HepG2 (cell line): ENCODE data around the gene ZDBF2. TPM values are rescaled to one million over a fixed set of nuclear protein-coding genes. Genes with fewer than 3 reads are reported as not detected.
A peak's percentile ranks its signal among the peaks of the same experiment; 100 is the strongest.

Experiments used
- ARNTL ChIP-seq: sonication (generic); formaldehyde crosslinking; IDR thresholded peaks from 2 replicates; pipeline ENCODE4 v1.4.0; 2020; ENCODE audit warnings: mild to moderate bottlenecking, missing genetic modification reagents
- BATF2 ChIP-seq: sonication (generic); formaldehyde crosslinking; IDR thresholded peaks from 2 replicates; pipeline ENCODE4 v1.8.0; 2022; ENCODE audit warnings: mild to moderate bottlenecking, missing genetic modification reagents, moderate library complexity
- CHCHD3 ChIP-seq: sonication (generic); formaldehyde crosslinking; IDR thresholded peaks from 2 replicates; pipeline ENCODE4 v1.8.0; 2022; ENCODE audit warnings: mild to moderate bottlenecking, missing genetic modification reagents, moderate library complexity
- PHF21A ChIP-seq: sonication (generic); formaldehyde crosslinking; IDR thresholded peaks from 2 replicates; pipeline ENCODE4 v1.5.0; 2020; ENCODE audit warnings: mild to moderate bottlenecking, missing genetic modification reagents
- REL ChIP-seq: sonication (generic); formaldehyde crosslinking; conservative IDR thresholded peaks from 2 replicates; pipeline ENCODE4 v1.8.0; 2022; ENCODE audit warnings: mild to moderate bottlenecking, missing genetic modification reagents, moderate library complexity
- RNF219 ChIP-seq: sonication (generic); formaldehyde crosslinking; IDR thresholded peaks from 2 replicates; pipeline ENCODE4 v1.5.0; 2020; ENCODE audit warnings: mild to moderate bottlenecking, missing genetic modification reagents
- SP4 ChIP-seq: sonication (generic); formaldehyde crosslinking; IDR thresholded peaks from 2 replicates; pipeline ENCODE4 v1.8.1; 2023; ENCODE audit warnings: mild to moderate bottlenecking, missing genetic modification reagents
- TFE3 ChIP-seq: IDR thresholded peaks from 2 replicates; pipeline ENCODE4 v1.6.1; 2016
- ZBTB14 ChIP-seq: sonication (generic); formaldehyde crosslinking; IDR thresholded peaks from 2 replicates; pipeline ENCODE4 v1.4.0; 2020; ENCODE audit warnings: missing genetic modification reagents
- ZFP36L1 ChIP-seq: sonication (generic); formaldehyde crosslinking; IDR thresholded peaks from 2 replicates; pipeline ENCODE4 v1.8.0; 2022; ENCODE audit warnings: mild to moderate bottlenecking, missing genetic modification reagents, moderate library complexity
- ZFP90 ChIP-seq: sonication (generic); formaldehyde crosslinking; IDR thresholded peaks from 2 replicates; pipeline ENCODE4 v1.8.0; 2022; ENCODE audit warnings: missing genetic modification reagents, mild to moderate bottlenecking, inconsistent platforms, borderline replicate concordance
- ZNF12 ChIP-seq: sonication (generic); formaldehyde crosslinking; IDR thresholded peaks from 2 replicates; pipeline ENCODE4 v1.5.0; 2020; ENCODE audit warnings: missing genetic modification reagents
- ZNF205 ChIP-seq: IDR thresholded peaks from 2 replicates; pipeline ENCODE4 v1.6.1; 2018; ENCODE audit warnings: missing biosample characterization, missing genetic modification reagents
- ZNF597 ChIP-seq: sonication (generic); formaldehyde crosslinking; IDR thresholded peaks from 2 replicates; pipeline ENCODE4 v1.5.0; 2020; ENCODE audit warnings: missing genetic modification reagents
- ZNF678 ChIP-seq: sonication (generic); formaldehyde crosslinking; IDR thresholded peaks from 2 replicates; pipeline ENCODE4 v1.4.0; 2020; ENCODE audit warnings: mild to moderate bottlenecking, missing genetic modification reagents
- ZNF687 ChIP-seq: sonication (generic); formaldehyde crosslinking; IDR thresholded peaks from 2 replicates; pipeline ENCODE4 v1.5.1; 2020; ENCODE audit warnings: mild to moderate bottlenecking, missing genetic modification reagents, moderate library complexity
- ZNF703 ChIP-seq: sonication (generic); formaldehyde crosslinking; IDR thresholded peaks from 2 replicates; pipeline ENCODE4 v1.5.1; 2020; ENCODE audit warnings: missing genetic modification reagents, mild to moderate bottlenecking, moderate library complexity, borderline replicate concordance
- polyA plus RNA-seq, 8 experiments: library from polyadenylated mRNA; depleted of rRNA in 3 of 8; stranded (reverse) in 7 of 8; unstranded in 1 of 8; fragments of >200 nt; fragmentation: Illumina TruSeq in 4 of 8; extraction: Trizol in 4 of 8; gene quantifications; 2 replicates each; pipeline versions ENCODE4 v1.2.1 to v1.2.3, GENCODE V29; 2011 to 2016; ENCODE audit warnings: low read depth in 4 of 8, missing spikeins in 1 of 8, mixed read lengths in 1 of 8; ENCODE audit not compliant: insufficient read depth in 1 of 8
- total RNA-seq, 5 experiments: library from RNA; depleted of rRNA; stranded (reverse); fragments of >200 nt; fragmentation: Illumina TruSeq; extraction: Trizol; gene quantifications; 2 replicates each; pipeline ENCODE4 v1.2.3, GENCODE V29; 2016; ENCODE audit warnings: low read depth in 1 of 5

Gene ZDBF2
- total and polyA plus RNA-seq, 2 of the 13 experiments (the other 11 are each of a cell fraction or from before 2014, with no cell fraction given): 1.5 to 2.0 TPM

GRCh38 chr2:206274434-206275311 lies at the start of gene ZDBF2 (continued):
- TF ChIP-seq ZNF205 (no peak), CHCHD3 (CRISPR knock-in tag) (no peak), ZFP90 (CRISPR knock-in tag) (no peak), RNF219 (CRISPR knock-in tag) (no peak), ZFP36L1 (CRISPR knock-in tag) (no peak), ZNF597 (CRISPR knock-in tag) (no peak), BATF2 (0 out of 2 replicates have a peak, but pooled peaks have one; percentile 48), REL (CRISPR knock-in tag) (peak; percentile 67; the same call in 1 of the 2 replicates), ZBTB14 (CRISPR knock-in tag) (no peak), ZNF12 (CRISPR knock-in tag) (no peak), PHF21A (CRISPR knock-in tag) (no peak), ZNF703 (CRISPR knock-in tag) (no peak), ARNTL (CRISPR knock-in tag) (no peak), TFE3 (CRISPR knock-in tag) (no peak), SP4 (peak; percentile 52; the same call in 1 of the 2 replicates), ZNF687 (CRISPR knock-in tag) (peak; percentile 81), ZNF678 (CRISPR knock-in tag) (0 out of 2 replicates have a peak, but pooled peaks have one; percentile 46)
